B cell (primary cell): Measurements from ENCODE around the gene PRMT6.

Experiments
- CTCF ChIP-seq: fragments of 200-600 bp; IDR thresholded peaks from one replicate; pipeline ENCODE4 v1.8.0; 2022; ENCODE audit warnings: antibody characterized with exemption, mild to moderate bottlenecking
- EZH2 ChIP-seq: IDR thresholded peaks from 2 replicates; pipeline ENCODE4 v1.6.1; 2012; ENCODE audit warnings: borderline replicate concordance, low read depth, mild to moderate bottlenecking, moderate library complexity, low read length; ENCODE audit not compliant: insufficient read depth, poor library complexity, severe bottlenecking

DNA sequence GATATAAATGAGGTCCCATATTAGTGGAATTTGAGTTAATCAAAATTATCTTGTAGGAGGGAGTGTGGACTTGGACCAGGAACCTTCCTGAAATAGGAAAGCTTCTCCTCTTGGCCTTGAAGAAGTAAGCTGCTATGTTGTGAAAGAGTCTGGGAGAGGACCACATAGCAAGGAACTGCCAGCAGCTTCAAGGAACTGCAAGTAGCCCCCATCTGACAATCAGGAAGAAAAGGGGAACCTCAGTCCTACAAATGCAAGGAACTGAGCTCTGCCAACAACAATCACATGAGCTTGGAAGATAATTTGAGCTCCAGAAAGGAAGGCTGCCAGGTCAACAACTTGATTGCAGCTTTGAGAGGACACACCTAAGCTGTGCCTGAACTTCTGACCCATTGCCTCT lies 8.2 kb upstream of the PRMT6 start:
- TF ChIP-seq CTCF (no peak), EZH2 (no peak)
